Natural killer cell (primary cell): ENCODE data around the gene NRP1. TPM values are rescaled to one million over a fixed set of nuclear protein-coding genes. Genes with fewer than 3 reads are reported as not detected.

Source experiments
- ATAC-seq, 3 donors: fragments of 150-1000 bp in 2 of 3; fragments of 200-7000 bp in 1 of 3; cut with Tn5 transposase; 1 replicate in 1 of 3; 2 replicates in 2 of 3; pipeline ENCODE4 v1.10.0; 2021; ENCODE audit warnings: mild to moderate bottlenecking in 2 of 3, moderate library complexity in 2 of 3
- DNase-seq, 2 donors: peaks; one replicate each; pipeline versions ENCODE4 v3.0.0 to v3.0.0-alpha.2; 2013 to 2021; ENCODE audit warnings: mixed read lengths in 1 of 2
- H3K27ac ChIP-seq: one replicate; pipeline ENCODE4 v1.5.1; 2013; ENCODE audit warnings: mild to moderate bottlenecking, low read length
- H3K27me3 ChIP-seq: one replicate; pipeline ENCODE4 v1.6.1; 2013; ENCODE audit warnings: low read length; ENCODE audit not compliant: control insufficient read depth, insufficient read depth
- H3K36me3 ChIP-seq: one replicate; pipeline ENCODE4 v1.6.1; 2013; ENCODE audit warnings: low read length; ENCODE audit not compliant: control insufficient read depth, insufficient read depth
- H3K4me1 ChIP-seq: one replicate; pipeline ENCODE4 v1.6.1; 2013; ENCODE audit warnings: low read length; ENCODE audit not compliant: control insufficient read depth, insufficient read depth
- H3K4me3 ChIP-seq: one replicate; pipeline ENCODE4 v1.5.1; 2013; ENCODE audit warnings: low read length
- H3K9me3 ChIP-seq: one replicate; pipeline ENCODE4 v1.6.1; 2013; ENCODE audit warnings: low read length; ENCODE audit not compliant: control insufficient read depth, insufficient read depth
- H3K27ac Mint-ChIP-seq, 2 donors: one replicate each; pipeline ENCODE4 v1.8.0; 2022; ENCODE audit warnings: mild to moderate bottlenecking in 2 of 2, mixed read lengths in 2 of 2, moderate library complexity in 1 of 2
- H3K27me3 Mint-ChIP-seq, 2 donors: one replicate each; pipeline ENCODE4 v1.8.0; 2022; ENCODE audit warnings: low read depth in 2 of 2, mixed read lengths in 2 of 2
- H3K36me3 Mint-ChIP-seq: one replicate; pipeline ENCODE4 v1.8.0; 2022; ENCODE audit warnings: mixed read lengths
- H3K4me1 Mint-ChIP-seq, 2 donors: one replicate each; pipeline ENCODE4 v1.8.0; 2022; ENCODE audit warnings: mixed read lengths in 2 of 2
- H3K4me3 Mint-ChIP-seq: one replicate; pipeline ENCODE4 v1.8.0; 2022; ENCODE audit warnings: mild to moderate bottlenecking, moderate library complexity, mixed read lengths
- H3K9me3 Mint-ChIP-seq, 2 donors: one replicate each; pipeline ENCODE4 v1.8.0; 2022; ENCODE audit warnings: mixed read lengths in 2 of 2
- CTCF ChIP-seq: fragments of 200-600 bp; IDR thresholded peaks from one replicate; pipeline ENCODE4 v1.8.0; 2022; ENCODE audit warnings: antibody characterized with exemption
- whole genome bisulfite sequencing: methylation state at CpG from one replicate; pipeline ENCODE4 v1.1.7; 2013; ENCODE audit warnings: missing lambda C conversion rate; ENCODE audit not compliant: insufficient coverage; 5-methylcytosine and 5-hydroxymethylcytosine counted together
- intact Hi-C: fragments of 100-400 bp; cut with micrococcal nuclease; formaldehyde crosslinking; loops from one replicate; pipeline ENCODE4 v1.14.2; 2022
- total RNA-seq, 4 donors: library from RNA; stranded (reverse); fragments of 120-200 nt in 1 of 4; gene quantifications; one replicate each; pipeline versions ENCODE4 v1.2.3 to v1.2.4, GENCODE V29; 2013 to 2022

Gene NRP1
- total RNA-seq, 3 donors from 2014 or later (not counting 1 experiment from before 2014, with no cell fraction given) = 0.16 to 1.5 TPM; not detected in 1

DNA sequence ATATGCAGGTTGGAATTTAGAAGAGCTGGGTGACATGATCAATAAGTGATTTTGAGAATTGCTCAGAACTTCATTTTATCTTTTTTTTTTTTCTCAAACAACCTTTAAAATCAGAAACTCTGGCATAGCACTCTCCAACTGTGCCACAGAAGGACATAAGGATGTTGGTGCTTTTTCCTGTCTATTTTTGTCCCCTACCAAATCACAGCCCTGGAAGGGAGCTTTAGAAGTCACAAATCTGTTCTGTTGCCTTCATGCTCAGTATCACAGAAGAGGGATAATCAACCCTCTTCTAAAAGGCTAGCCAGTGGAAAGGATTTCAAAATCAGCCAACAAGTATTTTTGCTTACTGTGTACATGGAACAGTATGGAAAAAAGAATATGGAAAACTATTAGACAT, 14.8 kb upstream of the NRP1 start:
- Mint-ChIP-seq H3K4me3 (no peak overlapping the region), H3K36me3 (no peaks in the 10 kb centered on the region)

DNA sequence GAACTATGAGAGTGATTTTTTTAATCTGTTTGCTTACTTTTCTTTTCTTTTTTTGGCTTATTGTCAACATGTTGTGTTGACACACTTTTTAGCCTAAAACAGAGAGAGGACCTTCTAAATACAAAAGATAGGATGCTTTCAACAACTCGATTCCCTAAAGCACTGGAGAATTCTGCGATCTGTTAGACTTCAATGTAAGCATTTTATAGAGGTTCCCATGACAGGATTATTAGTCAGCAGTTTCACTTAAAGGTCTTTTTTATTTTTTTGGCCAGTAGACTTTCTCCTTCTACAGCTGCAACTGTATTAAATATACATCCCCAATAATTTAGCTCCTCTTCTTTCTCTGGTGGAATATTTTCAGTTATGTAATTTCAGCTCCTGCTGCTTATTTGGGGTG, 12.7 kb upstream of the NRP1 start:
- ATAC-seq (no peak), DNase-seq (no peak)
- Mint-ChIP-seq H3K27me3 (peaks cover 29 to 45% of the 10 kb centered on the region in 2 donors), H3K36me3 (no peaks in the 10 kb centered on the region), H3K27ac (no peak overlapping the region), H3K9me3 (no peaks in the 10 kb centered on the region), H3K4me3 (no peak overlapping the region), H3K4me1 (no peaks in the 10 kb centered on the region)
- 55% methylated on average over 2 of the region's 2 CpGs for WGBS
- Histone ChIP-seq H3K4me3 (no peak overlapping the region), H3K9me3 (peaks cover 8% of the 10 kb centered on the region), H3K27me3 (no peaks in the 10 kb centered on the region), H3K27ac (no peak overlapping the region), H3K4me1 (no peaks in the 10 kb centered on the region), H3K36me3 (no peaks in the 10 kb centered on the region)
- intact Hi-C loops = no loop called here
- no peak for TF ChIP-seq CTCF

More for the DNA sequence above, 14.8 kb upstream of the NRP1 start:
- peaks cover 8% of the 10 kb centered on the region for H3K9me3 ChIP-seq
- no peaks in the 10 kb centered on the region for H3K36me3 ChIP-seq
- Mint-ChIP-seq H3K27me3 (peaks cover 26 to 37% of the 10 kb centered on the region in 2 donors), H3K27ac (no peak overlapping the region), H3K9me3 (no peaks in the 10 kb centered on the region), H3K4me1 (no peaks in the 10 kb centered on the region)
- intact Hi-C loops = no loop called here
- no peaks in the 10 kb centered on the region for H3K27me3 ChIP-seq
- ATAC-seq = no peak
- DNase-seq = no peak
- no peak overlapping the region for H3K4me3 ChIP-seq
- H3K4me1 ChIP-seq = no peaks in the 10 kb centered on the region
- H3K27ac ChIP-seq = no peak overlapping the region
- TF ChIP-seq CTCF = no peak

GRCh38 chr10:33345236-33345635, 10.8 kb upstream of the NRP1 start:
- H3K27ac ChIP-seq = no peak overlapping the region
- H3K36me3 ChIP-seq = no peaks in the 10 kb centered on the region
- no peak for TF ChIP-seq CTCF
- 87% methylated on average over 5 of the region's 5 CpGs for WGBS
- H3K9me3 Mint-ChIP-seq = no peaks in the 10 kb centered on the region
- ATAC-seq (no peak), DNase-seq (no peak)
- H3K36me3 Mint-ChIP-seq = no peaks in the 10 kb centered on the region
- no peak overlapping the region for H3K27ac Mint-ChIP-seq
- peaks cover 8% of the 10 kb centered on the region for H3K9me3 ChIP-seq
- intact Hi-C loops = no loop called here
- no peak overlapping the region for H3K4me3 ChIP-seq
- H3K27me3 ChIP-seq = no peaks in the 10 kb centered on the region
- H3K27me3 Mint-ChIP-seq = peaks cover 23 to 37% of the 10 kb centered on the region in 2 donors
- H3K4me1 Mint-ChIP-seq = no peaks in the 10 kb centered on the region
- no peaks in the 10 kb centered on the region for H3K4me1 ChIP-seq
- H3K4me3 Mint-ChIP-seq = no peak overlapping the region

DNA sequence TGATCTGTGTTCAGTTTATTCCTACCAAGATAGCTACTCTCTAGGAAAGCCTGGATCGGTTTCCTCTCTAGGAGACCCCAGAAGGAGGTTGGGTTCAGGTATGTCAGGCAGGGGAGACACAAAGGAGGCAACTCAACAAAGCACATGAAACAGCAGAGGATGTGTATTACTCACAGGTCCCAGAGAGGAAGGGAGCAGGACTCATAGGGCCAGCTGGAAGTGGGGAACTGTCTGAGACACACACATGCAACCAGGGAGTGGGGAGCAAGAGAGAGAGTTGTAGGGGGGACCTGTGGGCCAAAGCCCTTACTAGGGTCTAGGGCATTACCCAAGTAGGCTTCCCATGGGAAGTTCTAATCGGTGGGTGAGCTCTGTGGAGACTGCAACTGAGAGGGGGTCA, 10.2 kb upstream of the NRP1 start:
- peaks cover 25 to 40% of the 10 kb centered on the region in 2 donors for H3K27me3 Mint-ChIP-seq
- intact Hi-C loops = no loop called here
- 81% methylated on average over 2 of the region's 2 CpGs for WGBS
- TF ChIP-seq CTCF = no peak
- H3K36me3 Mint-ChIP-seq = no peaks in the 10 kb centered on the region
- no peak overlapping the region for H3K4me3 Mint-ChIP-seq
- Histone ChIP-seq H3K4me3 (no peak overlapping the region), H3K27ac (no peak overlapping the region), H3K27me3 (no peaks in the 10 kb centered on the region), H3K36me3 (no peaks in the 10 kb centered on the region), H3K4me1 (no peaks in the 10 kb centered on the region), H3K9me3 (peaks cover 8% of the 10 kb centered on the region)
- ATAC-seq (no peak), DNase-seq (no peak)
- no peaks in the 10 kb centered on the region for H3K4me1 Mint-ChIP-seq
- H3K27ac Mint-ChIP-seq = no peak overlapping the region
- no peaks in the 10 kb centered on the region for H3K9me3 Mint-ChIP-seq
